ENCODE results near the gene SERINC5.
"Not testable (repeated sequence)": the region's sequence is repeated elsewhere in the genome, so short reads cannot be mapped to it uniquely, and the experiment has no call there.

The SERINC5 gene

DNA sequence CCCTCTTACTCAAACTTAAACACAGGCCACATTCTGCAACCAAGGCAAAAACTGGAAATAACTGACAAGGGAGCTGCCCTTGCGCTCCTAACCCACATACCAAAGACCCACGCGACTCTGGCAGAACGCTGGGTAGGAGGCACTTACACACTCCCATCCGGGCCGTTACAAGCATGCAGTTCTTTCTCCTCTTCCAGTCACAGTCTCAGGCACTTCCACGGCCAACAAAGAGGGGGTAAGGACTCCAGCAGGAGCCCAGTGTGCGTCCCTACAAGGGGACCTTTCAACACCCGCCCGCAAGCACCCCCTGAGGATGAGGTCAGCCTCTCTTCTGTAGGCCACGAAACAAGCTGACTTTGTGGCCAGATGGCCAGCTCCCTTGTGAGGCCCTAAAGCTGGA, 57.4 kb downstream of the SERINC5 start:
- no peak for DNase-seq (ENCODE audit: low spot score)

DNA sequence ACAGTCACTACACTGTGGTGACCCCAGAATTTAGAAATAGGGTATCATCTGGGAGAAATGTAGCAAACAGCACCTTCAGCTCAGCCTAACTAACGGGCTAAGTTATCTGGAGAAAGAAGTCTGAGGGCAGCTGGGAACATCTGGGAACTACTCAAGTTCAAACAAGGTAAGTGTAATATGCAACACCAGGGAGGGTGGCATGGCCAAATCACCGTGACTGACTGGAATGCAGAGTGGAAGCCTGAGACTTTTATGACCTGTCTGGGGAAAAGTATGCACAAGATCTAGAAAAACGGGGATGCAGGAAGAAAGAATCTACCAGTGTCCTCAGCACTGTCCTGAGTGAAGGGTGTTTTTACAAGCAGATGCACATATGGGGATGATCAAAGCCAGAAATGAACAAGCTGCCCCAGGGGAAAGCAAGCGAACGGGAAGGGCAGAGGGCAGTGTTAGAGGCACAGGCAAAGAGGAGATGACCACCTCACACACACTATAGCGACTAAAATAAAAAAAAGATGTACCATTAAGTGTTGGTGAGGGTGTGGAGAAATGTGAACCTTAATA, 59.9 kb downstream of the SERINC5 start:
- no peak for DNase-seq (ENCODE audit: low spot score)

DNA sequence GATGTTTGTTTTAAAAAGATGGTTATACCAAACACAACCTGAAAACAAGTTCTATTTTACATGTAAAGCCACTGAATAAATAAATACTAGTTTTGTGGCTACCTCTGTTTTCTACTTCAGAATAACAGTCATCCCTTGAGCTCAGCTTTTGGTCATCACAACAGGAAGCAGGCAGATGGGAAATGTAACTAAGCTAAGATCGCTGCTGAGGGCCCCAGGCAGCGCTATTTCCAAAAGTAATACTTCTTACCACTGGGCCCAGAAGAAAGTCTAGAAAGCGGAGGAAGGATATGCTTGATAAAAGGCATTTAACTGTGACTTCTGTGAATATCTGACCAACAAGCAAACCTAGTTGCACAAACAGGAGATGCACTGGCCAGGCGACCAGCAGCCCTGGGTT, 61.4 kb downstream of the SERINC5 start:
- no peak for DNase-seq (ENCODE audit: low spot score)

DNA sequence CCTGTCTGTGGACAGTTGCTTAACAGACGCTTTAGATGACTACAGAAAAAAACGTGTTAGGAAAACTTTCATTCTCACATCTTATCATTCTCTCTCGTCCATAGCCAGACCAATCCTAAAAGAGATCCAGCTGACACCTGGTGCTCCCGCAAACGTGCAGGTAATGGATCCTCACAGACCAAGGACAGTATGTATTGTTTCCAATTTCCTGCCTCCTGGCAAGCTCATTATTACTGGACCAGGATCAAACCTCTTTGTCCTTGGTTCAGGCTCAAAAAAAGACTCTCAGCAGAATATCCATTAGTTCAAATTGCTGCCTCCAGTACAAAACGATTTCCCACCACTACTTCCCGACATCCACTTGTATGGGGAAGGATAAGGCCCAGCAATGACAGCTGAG, 62.4 kb downstream of the SERINC5 start:
- DNase-seq (ENCODE audit: low spot score): no peak

DNA sequence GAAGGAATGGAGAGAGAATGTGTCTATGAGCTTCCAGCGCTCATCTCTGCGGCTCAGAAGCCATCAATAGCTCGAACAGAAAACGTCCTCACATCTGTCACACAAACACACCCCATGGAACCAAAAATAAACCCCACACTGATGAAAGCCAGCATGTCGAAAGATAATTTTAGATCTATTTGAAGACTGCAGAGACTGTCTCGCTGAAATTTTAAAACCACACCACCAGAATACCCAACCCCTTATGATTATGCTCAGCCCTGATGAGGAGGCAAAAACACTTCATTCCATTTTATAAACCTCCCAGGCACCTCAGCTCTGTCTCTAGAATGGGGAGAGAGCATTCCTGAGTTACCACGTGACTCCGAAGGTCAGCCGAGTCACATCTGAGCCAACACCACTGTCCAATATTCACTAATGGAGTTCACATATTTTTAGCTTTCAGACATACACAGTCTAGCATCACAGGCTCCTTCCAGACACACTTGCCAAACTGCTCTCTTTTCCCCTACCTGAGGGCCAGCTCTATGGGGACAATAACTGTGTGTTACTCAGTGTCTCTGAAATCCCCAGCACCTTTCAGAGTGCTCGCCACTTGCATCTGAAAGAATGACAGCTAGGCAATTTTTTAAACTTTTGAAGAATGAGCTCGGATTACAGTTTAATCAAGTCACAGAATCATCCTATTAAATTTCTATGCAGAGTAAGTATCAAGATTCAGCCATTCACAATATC, 63.2 kb downstream of the SERINC5 start:
- peak; percentile 54 for DNase-seq (ENCODE audit: low spot score)

DNA sequence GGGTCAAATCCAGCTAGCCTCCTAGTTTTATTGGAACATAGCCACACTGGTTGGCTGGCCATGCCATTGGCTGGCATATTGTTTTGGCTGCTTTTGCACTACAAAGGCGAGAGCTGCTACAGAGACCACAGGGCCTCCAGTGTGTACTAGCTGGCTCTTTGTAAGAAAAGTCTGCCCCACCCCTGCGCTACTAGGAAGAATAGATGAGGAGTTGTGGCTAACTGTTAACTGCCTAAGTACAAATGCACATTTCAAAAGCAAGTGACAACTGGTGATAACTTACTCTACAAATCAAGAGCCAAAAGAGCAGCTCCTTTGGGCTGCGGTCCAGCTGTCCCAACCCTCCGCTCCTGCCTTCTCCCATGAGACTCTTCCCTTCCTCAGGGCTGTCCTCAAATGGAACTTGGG, 63.9 kb downstream of the SERINC5 start:
- DNase-seq (ENCODE audit: low spot score): no peak

DNA sequence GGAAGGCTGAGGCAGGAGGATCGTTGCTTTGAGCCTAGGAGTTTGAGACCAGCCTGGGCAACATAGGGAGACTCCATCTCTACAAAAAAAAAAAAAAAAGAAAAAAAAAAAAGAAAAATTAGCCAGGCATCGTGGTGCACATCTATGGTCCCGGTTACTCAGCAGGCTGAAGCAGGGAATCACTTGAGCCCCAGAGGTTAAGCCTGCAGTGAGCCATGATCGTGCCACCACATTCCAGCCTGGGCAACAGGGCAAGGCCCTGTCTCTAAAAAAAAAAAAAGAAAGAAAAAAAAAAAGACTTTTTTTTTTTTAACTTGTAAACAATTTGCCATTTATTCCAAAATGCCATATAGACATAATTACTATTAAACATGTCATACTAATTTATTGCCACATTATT, 64.5 kb downstream of the SERINC5 start:
- no peak for DNase-seq (ENCODE audit: low spot score)

DNA sequence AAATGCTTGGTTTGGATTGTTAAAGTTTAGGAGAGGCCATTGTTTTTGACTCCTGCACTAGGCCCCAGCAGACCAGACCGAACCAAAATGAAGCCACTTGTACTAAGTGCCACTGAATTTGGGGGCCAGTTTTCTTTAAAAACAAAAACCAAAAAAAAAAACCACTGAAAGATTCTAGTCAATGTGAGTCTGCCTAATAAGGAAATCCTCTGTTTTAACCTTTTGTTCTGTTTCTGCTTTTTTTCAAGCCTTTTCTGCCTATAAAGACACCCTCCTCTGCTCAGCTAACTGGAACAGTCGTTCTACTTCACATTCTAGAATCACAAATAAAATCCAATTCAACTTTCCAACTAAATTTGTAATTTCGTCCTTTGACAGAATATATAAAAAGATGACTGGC, 64.9 kb downstream of the SERINC5 start:
- DNase-seq (ENCODE audit: low spot score): no peak

DNA sequence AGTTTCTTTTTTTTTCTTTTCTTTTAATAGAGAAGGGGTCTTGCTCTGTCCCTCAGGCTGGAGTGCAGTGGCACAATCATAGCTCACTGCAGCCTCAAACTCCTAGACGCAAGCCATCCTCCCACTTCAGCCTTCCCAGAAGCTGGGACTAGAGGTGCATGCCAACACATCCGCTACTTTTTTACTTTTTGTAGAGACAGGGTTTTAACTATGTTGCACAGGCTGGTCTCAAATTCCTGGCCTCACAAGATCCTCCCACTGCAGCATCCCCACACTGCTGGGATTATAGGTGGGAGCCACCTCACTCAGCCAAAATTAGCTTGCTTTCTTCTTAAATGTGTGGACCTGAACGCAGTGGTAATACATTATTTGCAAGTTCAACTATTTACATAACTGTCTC, 66.1 kb downstream of the SERINC5 start:
- DNase-seq (ENCODE audit: low spot score): no peak

DNA sequence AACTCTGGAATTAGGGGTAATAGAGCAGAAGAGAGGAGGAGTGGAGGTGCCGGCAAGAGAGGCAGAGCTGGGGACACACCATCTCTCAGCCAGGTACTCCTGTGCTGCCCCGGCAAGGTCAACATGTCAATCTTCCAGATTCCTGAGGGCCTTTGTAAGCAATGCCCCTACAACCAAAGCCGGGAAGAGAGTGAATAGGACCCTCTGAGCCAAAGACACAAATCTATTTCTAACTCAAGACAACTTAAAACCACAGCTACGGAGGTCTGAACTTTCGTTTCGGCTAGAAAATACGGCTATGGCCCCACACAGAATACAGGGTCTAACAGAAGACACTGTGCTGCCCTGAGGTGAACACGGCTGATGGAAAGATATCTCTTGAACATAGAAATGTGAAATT, 66.6 kb downstream of the SERINC5 start:
- no peak for DNase-seq (ENCODE audit: low spot score)

DNA sequence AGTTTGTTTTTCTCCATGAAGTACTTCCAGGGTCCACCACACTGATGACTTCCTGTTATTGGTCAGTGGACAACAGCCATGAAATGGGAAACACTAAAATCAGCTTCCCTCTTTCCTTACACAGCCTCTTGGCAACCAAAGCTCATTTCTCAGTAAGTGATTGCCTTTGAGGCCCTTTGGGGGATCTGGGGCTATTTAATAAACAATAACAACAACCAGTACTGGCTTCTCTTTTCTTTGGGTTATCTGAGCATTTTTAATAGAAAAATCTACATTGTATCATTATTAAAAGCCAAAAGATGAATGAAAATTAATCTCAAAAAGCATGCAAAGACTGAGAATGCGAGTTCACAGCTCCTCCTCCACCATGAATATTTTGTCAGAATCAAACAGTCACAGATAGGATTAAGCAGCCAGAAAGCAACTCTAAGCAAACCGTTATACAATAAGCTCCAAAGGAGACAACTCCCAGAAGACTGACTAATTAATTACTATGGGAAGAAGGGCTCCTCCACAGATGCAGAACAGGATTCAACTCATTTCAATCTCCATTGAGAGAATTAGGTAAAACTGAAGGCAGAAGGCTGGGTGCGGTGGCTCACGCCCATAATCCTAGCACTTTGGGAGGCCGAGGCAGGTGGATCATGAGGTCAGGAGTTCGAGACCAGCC, 68.3 kb downstream of the SERINC5 start:
- DNase-seq (ENCODE audit: low spot score): no peak

DNA sequence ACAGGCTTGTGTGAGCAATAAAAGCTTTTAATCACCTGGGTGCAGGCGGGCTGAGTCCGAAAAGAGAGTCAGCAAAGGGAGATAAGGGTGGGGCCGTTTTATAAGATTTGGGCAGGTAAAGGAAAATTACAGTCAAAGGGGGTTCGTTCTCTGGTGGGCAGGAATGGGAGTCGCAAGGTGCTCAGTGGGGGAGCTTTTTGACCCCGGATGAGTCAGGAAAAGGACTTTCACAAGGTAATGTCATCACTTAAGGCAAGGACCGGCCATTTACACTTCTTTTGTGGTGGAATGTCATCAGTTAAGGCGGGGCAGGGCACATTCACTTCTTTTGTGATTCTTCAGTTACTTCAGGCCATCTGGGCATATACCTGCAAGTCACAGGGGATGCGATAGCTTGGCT, 70.3 kb downstream of the SERINC5 start:
- DNase-seq (ENCODE audit: low spot score): not testable (repeated sequence)

DNA sequence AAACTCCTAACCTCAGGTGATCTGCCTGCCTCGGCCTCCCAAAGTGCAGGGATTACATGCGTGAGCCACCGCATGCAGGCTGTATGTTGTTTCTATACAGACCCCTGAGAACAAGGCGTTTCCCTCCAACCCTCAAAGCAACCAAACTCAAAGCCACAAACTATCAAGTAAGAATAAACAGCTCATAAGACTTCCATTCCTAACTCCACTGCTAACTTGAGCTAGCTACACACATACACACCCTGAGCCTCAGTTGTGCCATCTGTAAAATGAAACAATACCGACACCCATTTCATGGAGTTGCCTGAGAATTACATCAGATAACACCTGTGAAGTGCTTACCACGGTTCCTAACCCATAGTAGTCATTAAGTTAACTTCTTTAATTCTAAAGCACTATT, 70.8 kb downstream of the SERINC5 start:
- DNase-seq (ENCODE audit: low spot score): no peak

DNA sequence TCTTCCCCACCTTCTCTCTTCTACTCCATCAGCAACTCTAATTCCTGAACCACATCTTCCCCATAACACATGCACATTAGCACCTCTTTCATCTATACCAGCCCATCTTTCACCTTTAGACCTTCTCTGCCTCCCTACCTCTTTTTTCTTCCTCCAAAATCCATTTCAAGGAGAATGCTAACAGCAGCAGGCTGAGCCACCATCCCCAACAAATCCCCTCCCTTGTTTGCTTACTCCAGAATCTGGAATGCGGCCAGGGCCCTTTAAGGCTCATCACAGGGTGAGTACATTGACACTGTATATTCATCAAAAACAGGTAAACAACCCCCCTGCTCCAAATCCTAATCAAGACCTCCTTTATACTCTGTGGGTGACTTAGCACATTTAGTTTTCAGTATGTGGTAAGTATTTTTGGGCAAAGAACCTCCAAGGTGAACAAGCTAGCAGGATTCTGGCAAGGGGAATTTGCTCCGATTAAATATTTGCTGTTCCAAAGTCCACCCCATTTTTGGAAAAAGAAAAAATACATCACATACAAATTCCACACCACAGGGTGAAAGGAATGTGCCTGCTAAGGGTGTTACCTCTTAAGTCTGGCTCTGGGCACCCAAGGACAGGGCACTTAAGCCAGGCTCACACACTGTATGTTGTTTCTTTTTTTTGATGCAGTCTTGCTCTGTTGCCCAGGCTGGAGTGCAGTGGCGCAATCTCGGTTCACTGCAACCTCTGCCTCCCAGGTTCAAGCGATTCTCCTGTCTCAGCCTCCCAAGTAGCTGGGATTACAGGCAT, 71.4 kb downstream of the SERINC5 start:
- no peak for DNase-seq (ENCODE audit: low spot score)

DNA sequence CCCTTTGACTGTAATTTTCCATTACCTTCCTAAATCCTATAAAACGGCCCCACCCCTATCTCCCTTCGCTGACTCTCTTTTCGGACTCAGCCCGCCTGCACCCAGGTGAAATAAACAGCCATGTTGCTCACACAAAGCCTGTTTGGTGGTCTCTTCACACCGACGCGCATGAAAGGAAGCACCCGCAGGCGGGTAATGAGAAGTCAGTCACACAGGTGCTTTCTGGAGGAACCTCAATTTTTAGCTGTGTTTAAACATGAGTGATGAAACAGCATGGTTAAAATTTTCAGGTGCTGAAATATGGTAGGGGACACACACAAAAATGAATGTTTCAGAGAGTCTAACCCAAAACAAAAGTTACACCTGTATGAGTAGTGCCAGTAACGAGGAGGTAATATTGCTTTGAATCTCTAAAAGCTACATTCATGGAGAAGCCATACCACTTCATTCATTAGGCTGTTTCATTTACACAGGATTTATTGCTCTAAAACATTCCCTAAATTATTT, 72.1 kb downstream of the SERINC5 start:
- not testable (repeated sequence) for DNase-seq (ENCODE audit: low spot score)

DNA sequence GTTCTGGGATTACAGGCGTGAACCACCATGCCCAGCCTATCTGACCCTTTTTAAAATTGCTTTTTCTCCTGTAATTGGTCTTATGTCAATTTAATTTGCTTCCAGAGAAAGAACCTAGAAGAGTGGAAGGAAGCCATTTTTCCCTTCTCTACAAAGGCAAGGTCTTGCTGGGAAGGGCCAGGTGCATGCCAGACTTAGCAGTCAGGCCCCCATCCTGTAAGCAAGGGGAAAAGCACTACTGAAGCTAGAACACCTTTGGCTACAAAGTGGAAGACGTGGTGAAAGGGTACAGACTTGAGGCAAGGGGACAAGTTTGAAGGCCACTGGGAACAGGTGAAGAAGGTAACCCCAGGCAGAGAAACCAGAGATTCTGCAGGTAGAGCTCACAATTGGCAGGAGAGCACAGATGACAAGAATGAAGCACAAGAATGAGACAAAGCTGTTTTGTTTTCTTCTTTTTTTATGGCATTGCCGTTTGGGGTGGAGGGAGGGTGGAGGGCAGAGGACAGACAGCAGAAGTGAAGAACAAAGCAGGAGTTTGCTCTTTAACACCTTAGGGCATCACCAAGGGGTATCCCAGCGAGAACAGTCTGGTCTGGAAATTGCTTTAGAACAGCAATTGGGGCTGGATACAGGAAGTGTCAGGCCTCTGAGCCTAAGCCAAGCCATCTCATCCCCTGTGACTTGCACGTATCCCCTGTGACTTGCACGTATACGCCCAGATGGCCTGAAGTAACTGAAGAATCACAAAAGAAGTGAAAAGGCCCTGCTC, 72.9 kb downstream of the SERINC5 start:
- no peak for DNase-seq (ENCODE audit: low spot score)

DNA sequence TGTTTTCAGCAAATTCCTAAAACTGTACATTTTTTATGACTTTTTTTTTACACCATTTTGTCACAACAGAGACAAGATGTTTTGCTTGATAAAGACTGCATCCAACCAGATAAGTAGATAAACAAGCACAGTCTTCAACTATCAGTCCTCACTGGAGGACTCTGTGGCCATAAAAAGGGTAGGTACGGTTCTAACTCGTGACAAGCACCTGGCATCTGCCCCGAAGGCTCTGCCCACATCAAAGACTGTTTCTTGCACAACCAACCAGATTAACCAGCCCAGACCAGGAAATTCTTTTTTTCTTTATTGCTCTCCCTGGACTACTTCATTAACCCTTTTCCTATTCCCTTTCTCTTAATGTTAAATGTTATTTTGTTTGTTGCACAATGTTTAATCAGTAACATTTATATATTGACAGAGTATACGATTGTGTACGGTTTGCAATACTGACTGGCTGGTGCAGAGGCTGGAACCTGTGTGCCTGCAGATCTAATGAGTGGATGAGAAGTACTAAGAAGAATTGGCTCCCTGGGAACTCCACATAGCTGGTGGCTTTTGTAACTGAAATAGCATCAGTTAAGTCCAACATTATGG, 74.1 kb downstream of the SERINC5 start:
- no peak for DNase-seq (ENCODE audit: low spot score)

DNA sequence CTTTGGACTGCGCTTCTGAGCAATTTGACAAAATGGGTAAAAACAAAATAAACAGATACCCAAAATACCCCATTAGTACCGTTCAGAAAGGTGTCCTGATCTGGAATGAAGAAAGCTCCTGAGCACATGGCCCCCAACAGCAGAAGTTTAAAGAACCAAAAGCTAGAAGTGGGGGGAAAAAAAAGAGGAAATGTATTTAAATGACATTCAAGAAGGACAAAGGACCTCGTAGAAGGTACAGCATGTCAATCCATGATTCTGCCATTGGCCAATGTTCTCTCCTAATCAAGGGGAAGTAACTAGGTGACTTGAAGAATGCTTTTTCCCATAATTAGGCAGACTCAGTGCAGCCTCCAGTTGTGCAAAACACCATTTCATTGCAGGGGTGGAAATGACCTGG, 78.6 kb downstream of the SERINC5 start:
- no peak for DNase-seq (ENCODE audit: low spot score)

DNA sequence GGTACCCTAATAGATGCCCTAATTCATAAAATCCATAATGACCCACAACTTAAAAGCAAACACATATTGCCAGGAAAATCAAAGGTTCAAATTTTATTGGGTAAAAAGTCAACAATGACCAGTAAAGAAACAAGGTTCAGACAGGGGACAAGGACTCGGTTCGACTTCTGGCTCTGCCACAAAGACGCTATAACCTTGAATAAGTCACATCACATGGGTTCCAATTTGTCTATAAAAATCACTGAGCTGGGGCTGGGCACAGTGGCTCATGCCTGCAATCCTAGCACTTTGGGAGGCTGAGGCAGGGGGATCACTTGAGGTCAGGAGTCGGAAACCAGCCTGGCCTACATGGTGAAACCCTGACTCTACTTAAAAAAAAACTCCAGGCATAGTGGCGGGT, 80.5 kb downstream of the SERINC5 start:
- no peak for DNase-seq (ENCODE audit: low spot score)

DNA sequence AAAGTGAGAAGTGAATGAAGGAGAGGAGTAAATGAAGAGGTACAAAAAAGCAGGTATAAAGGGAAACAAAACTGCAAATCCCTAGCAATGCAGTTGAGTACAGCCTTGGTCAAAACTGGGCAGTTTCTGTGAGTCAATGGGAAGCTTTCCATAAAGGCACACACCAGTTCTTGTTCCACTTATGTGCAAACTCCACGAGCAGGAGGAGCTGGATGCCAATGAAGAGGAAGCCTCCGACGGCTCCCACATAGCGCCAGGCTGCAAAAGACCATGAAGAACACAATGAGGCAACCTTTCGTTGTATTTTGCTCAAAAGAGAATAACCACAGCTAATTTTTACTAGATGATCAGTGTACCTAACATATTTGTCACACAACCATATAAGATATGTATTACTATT, 81.1 kb downstream of the SERINC5 start:
- DNase-seq (ENCODE audit: low spot score): no peak

DNA sequence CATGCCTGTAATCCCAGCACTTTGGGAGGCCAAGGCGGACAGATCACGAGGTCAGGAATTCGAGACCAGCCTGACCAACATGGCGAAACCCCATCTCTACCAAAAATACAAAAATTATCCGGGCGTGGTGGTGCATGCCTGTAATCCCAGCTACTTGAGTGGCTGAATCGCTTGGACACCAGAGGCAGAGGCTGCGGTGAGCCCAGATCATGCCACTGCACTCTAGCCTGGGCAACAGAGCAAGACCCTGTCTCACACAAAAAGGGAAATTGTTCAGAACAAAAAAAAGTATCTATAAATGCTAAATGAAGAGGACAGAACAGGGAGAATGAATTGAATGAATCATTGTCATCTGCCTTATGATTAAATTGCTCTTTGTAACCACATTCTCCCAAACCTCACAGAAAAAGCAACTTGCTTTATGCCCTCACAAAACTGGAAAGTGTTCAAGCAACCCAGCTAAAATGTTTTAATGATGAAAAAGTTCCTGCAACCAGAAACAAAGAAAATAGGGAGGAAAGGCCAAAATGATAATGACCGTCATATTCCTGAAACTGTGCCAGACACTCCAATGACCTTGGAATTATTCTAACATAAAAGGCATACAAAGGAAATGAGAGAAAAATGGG, 83.7 kb downstream of the SERINC5 start:
- peak; percentile 4 for DNase-seq (ENCODE audit: low spot score)
